ENCODE data around the gene CDH2.

Gene CDH2

GRCh38 chr18:28136071-28136470 is 40.9 kb downstream of the CDH2 start:
- TF ChIP-seq, protein P1, sequence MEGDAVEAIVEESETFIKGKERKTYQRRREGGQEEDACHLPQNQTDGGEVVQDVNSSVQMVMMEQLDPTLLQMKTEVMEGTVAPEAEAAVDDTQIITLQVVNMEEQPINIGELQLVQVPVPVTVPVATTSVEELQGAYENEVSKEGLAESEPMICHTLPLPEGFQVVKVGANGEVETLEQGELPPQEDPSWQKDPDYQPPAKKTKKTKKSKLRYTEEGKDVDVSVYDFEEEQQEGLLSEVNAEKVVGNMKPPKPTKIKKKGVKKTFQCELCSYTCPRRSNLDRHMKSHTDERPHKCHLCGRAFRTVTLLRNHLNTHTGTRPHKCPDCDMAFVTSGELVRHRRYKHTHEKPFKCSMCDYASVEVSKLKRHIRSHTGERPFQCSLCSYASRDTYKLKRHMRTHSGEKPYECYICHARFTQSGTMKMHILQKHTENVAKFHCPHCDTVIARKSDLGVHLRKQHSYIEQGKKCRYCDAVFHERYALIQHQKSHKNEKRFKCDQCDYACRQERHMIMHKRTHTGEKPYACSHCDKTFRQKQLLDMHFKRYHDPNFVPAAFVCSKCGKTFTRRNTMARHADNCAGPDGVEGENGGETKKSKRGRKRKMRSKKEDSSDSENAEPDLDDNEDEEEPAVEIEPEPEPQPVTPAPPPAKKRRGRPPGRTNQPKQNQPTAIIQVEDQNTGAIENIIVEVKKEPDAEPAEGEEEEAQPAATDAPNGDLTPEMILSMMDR (conservative IDR thresholded peaks at IDR 0.05; ENCODE audit: low read depth), result no peak
- ChIA-PET POLR2A (ENCODE audit: low non-redundant PET) (no interaction called here), CTCF (no interaction called here)
- DNase-seq (ENCODE audit: low spot score), result no peak
- H3K27ac ChIP-seq, result no peak overlapping the region

DNA sequence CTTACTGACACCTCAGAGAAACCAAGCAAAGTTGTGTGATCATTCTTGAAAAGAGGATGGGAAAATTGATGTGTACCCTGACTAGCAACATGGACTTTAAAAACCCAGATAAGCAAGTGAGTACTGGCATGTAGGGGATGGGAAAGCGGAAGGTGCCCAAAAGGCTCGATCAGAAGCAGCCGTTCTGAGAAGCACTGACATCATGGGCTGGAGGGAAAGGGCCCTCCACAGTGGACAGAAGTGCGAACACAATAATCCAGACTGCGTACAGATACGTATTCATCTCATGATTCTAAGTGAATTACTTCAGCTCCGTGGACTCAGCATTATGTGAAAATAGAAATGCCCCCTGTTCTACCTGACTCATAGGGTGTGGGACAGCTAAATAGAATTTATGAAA is 42.2 kb downstream of the CDH2 start:
- CTCF ChIA-PET, result no interaction called here

DNA sequence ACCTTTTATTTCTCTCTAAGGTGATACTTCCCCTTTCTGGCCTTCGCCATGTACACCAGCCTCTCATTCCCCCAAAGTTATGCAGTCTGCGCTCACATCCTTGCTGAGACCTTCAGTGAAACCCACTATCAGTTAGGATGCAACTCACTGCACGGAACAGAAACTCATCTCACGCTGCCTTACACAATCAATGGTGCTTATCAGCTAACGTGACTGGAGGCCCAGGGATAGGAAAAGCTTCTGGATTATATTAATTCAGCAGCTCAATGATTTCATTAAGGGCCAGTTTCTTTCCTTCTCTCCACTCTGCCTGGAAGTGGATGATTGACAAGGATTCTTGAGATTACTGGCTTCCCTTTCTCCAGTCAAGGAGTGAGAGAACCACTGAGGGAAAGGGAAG is 44.8 kb downstream of the CDH2 start:
- no peak for DNase-seq (ENCODE audit: low spot score)
- TF ChIP-seq, protein P1 (conservative IDR thresholded peaks at IDR 0.05; ENCODE audit: low read depth), result no peak
- ChIA-PET POLR2A (ENCODE audit: low non-redundant PET) (no interaction called here), CTCF (interaction anchor here (0.5 kb wide), 1 partner anchor 447 kb away, joined by 5 read pairs; no protein-coding TSS in a partner anchor)
- H3K27ac ChIP-seq, result no peak overlapping the region

More for the DNA sequence above, 42.2 kb downstream of the CDH2 start:
- TF ChIP-seq, protein P1 (conservative IDR thresholded peaks at IDR 0.05; ENCODE audit: low read depth), result no peak
- no peak overlapping the region for H3K27ac ChIP-seq
- POLR2A ChIA-PET (ENCODE audit: low non-redundant PET), result no interaction called here
- no peak for DNase-seq (ENCODE audit: low spot score)

- ChIA-PET CTCF (no interaction called here), POLR2A (ENCODE audit: low non-redundant PET) (no interaction called here)
- H3K27ac ChIP-seq, result no peak overlapping the region
- DNase-seq (ENCODE audit: low spot score), result no peak
- TF ChIP-seq, protein P1 (conservative IDR thresholded peaks at IDR 0.05; ENCODE audit: low read depth), result no peak
These were observed 48.3 kb downstream of the CDH2 start for GRCh38 chr18:28128659-28128980.

DNA sequence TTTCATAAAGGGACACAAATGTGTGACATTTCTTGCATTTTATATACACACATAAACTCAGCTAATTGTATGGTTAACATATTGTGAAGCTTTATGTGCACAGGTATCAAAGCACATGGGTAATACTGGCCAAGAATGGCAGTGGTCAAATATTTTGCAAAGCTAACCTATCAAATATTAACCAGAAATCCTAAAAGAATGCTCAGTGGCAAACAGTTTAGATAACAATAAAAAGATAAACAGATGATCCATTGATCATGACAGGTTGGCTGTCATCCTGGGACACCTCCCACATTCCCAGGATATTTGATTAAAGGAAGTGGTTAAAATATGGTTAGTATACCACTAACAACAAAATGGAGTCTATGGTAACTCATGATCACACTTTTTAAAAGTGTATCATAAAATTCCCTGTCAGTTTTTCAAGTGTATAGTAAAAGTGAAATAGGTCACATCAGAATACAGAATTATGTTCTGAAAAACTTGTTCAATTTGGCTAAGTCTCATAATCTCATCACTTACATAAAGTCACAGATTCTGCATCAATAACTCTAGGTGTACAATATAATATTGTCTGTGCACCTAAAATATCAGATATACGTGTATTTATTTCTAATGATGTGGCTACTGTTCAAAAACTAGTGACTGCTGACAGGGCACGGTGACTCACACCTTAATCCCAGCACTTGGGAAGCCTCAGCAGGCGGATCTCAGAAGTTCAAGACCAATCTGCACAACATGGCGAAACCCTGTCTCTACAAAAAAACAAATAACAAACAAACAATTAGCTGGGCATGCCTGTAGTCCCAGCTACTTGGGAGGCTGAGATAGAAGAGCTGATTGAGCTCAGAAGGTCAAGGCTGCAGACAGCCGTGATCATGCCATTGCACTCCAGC is 48.9 kb downstream of the CDH2 start:
- no peak for DNase-seq (ENCODE audit: low spot score)
- CTCF ChIA-PET, result no interaction called here
- POLR2A ChIA-PET (ENCODE audit: low non-redundant PET), result no interaction called here
- H3K27ac ChIP-seq, result no peak overlapping the region
- TF ChIP-seq, protein P1 (conservative IDR thresholded peaks at IDR 0.05; ENCODE audit: low read depth), result no peak

GRCh38 chr18:28127228-28127627 is 49.7 kb downstream of the CDH2 start:
- H3K27ac ChIP-seq, result no peak overlapping the region
- TF ChIP-seq, protein P1 (conservative IDR thresholded peaks at IDR 0.05; ENCODE audit: low read depth), result no peak
- CTCF ChIA-PET, result no interaction called here
- POLR2A ChIA-PET (ENCODE audit: low non-redundant PET), result no interaction called here
- no peak for DNase-seq (ENCODE audit: low spot score)
